Measurements from ENCODE around the gene SMPX. TPM values are rescaled to one million over a fixed set of nuclear protein-coding genes. Genes with fewer than 3 reads are reported as not detected.

Gene SMPX
- total and polyA plus RNA-seq, 9 of the 15 experiments (the other 6 are each of a cell fraction or from before 2014, with no cell fraction given) = not detected

DNA sequence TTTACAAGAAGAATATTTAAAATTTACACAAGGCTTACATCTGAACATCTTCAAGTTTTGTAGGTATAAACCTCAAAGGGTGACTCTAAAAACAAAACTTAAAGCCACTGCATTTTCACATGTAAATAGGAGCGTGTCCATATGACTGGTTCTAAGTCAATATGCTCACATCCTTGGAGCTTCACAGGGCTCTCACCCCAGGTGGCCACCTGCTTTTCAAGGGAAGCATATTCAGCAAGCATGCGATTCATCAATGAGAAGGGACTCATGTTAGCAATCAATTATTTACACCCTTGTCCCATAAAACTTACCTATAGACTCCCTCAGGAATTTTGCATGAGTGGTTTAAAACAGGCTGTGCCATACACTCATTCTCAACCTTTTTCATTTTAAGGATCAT lies 82.0 kb downstream of the SMPX start:
- no peaks in the 10 kb centered on the region for H3K27me3 ChIP-seq (ENCODE audit: control insufficient read depth in 2 of 2, insufficient read depth in 2 of 2, low read length in 2 of 2)
- no peaks in the 10 kb centered on the region for H3K36me3 ChIP-seq (ENCODE audit: control insufficient read depth, insufficient read depth, low read length)
- POLR2A ChIA-PET = no interaction called here
- no peak overlapping the region for H2AFZ ChIP-seq (ENCODE audit: low read depth, low read length)
- H3K4me1 ChIP-seq (replicated peaks in 1 of 2; ENCODE audit: control insufficient read depth in 2 of 2, insufficient read depth in 2 of 2, low read length in 2 of 2) = no peaks in the 10 kb centered on the region
- DNase-seq (ENCODE audit: extremely low read depth in 1 of 4, low spot score in 3 of 4) (no peak), ATAC-seq (no peak), FAIRE-seq (no peak)
- H3K4me3 ChIP-seq = no peak overlapping the region
- H3K9me3 ChIP-seq (replicated peaks; ENCODE audit: control insufficient read depth, insufficient read depth, low read depth, low read length) = no peaks in the 10 kb centered on the region
- H4K20me1 ChIP-seq (replicated peaks; ENCODE audit: control insufficient read depth, insufficient read depth, low read length) = no peaks in the 10 kb centered on the region
- CTCF ChIA-PET (ENCODE audit: low intra/inter-chr PET ratio) = no interaction called here
- no peaks in the 10 kb centered on the region for H3K79me2 ChIP-seq (ENCODE audit: control insufficient read depth, insufficient read depth, low read length)
- TF ChIP-seq, protein P1, sequence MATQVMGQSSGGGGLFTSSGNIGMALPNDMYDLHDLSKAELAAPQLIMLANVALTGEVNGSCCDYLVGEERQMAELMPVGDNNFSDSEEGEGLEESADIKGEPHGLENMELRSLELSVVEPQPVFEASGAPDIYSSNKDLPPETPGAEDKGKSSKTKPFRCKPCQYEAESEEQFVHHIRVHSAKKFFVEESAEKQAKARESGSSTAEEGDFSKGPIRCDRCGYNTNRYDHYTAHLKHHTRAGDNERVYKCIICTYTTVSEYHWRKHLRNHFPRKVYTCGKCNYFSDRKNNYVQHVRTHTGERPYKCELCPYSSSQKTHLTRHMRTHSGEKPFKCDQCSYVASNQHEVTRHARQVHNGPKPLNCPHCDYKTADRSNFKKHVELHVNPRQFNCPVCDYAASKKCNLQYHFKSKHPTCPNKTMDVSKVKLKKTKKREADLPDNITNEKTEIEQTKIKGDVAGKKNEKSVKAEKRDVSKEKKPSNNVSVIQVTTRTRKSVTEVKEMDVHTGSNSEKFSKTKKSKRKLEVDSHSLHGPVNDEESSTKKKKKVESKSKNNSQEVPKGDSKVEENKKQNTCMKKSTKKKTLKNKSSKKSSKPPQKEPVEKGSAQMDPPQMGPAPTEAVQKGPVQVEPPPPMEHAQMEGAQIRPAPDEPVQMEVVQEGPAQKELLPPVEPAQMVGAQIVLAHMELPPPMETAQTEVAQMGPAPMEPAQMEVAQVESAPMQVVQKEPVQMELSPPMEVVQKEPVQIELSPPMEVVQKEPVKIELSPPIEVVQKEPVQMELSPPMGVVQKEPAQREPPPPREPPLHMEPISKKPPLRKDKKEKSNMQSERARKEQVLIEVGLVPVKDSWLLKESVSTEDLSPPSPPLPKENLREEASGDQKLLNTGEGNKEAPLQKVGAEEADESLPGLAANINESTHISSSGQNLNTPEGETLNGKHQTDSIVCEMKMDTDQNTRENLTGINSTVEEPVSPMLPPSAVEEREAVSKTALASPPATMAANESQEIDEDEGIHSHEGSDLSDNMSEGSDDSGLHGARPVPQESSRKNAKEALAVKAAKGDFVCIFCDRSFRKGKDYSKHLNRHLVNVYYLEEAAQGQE (IDR thresholded peaks at IDR 0.05; ENCODE audit: borderline replicate concordance) = no peak
- TF ChIP-seq, protein P1 (CRISPR knock-in tag; IDR thresholded peaks at IDR 0.05; ENCODE audit: low read depth) = no peak
- TF ChIP-seq RERE (CRISPR knock-in tag; IDR thresholded peaks at IDR 0.05; ENCODE audit: borderline replicate concordance) (no peak), MAFG (tag; conservative IDR thresholded peaks at IDR 0.05) (no peak), PRPF4 (IDR thresholded peaks at IDR 0.05; ENCODE audit: insufficient read depth, low read depth, low read length, poor library complexity, severe bottlenecking) (no peak)
- in situ Hi-C loops (cut with MboI) = no loop called here
- no TSS peak for BruUV-seq (replicated peaks)
- H3K9ac ChIP-seq (ENCODE audit: insufficient read depth in 1 of 2, low read depth in 2 of 2, low read length in 2 of 2) = no peak overlapping the region
- no peak overlapping the region for H3K27ac ChIP-seq (ENCODE audit: extremely low read depth, low read depth, low read length)
- H3K9me1 ChIP-seq (ENCODE audit: control insufficient read depth, insufficient read depth, low read length) = no peaks in the 10 kb centered on the region
- intact Hi-C loops (cut with micrococcal nuclease) = no loop called here
- 0% methylated on average over 2 of the region's 2 CpGs for WGBS (ENCODE audit: insufficient coverage, low coverage, missing lambda C conversion rate)
- H3K4me2 ChIP-seq (ENCODE audit: insufficient read depth, low read length) = no peak overlapping the region

All from K562 (cell line).